Motor neuron (in vitro differentiated cells): ENCODE data around the gene THSD4. TPM values are rescaled to one million over a fixed set of nuclear protein-coding genes. Genes with fewer than 3 reads are reported as not detected.

Experiments used
- ATAC-seq, 8 experiments: fragments of 200-7000 bp; cut with Tn5 transposase; replicated peaks in 6 of 8; 2 replicates each; pipeline ENCODE4 v1.8.0; 2021; ENCODE audit warnings: mild to moderate bottlenecking in 8 of 8, moderate library complexity in 8 of 8
- H3K27ac ChIP-seq, 2 donors: fragments of 250-450 bp; sonication (Bioruptor Pico); 2 replicates each; pipeline ENCODE4 v1.9.0; 2021; ENCODE audit warnings: antibody characterized with exemption in 2 of 2, mild to moderate bottlenecking in 2 of 2, moderate library complexity in 1 of 2
- H3K4me1 ChIP-seq, 2 donors: fragments of 250-450 bp; sonication (Bioruptor Pico); replicated peaks in 1 of 2; 2 replicates each; pipeline ENCODE4 v1.6.1; 2021; ENCODE audit warnings: antibody characterized with exemption in 2 of 2, mild to moderate bottlenecking in 2 of 2, moderate library complexity in 1 of 2
- H3K4me3 ChIP-seq, 5 donors: fragments of 250-450 bp; sonication (Bioruptor Pico); 2 replicates each; pipeline ENCODE4 v1.9.0; 2021; ENCODE audit warnings: antibody characterized with exemption in 5 of 5, mild to moderate bottlenecking in 5 of 5, moderate library complexity in 4 of 5
- WGBS, 10 experiments: fragments of 450-650 bp; shearing (Covaris generic); methylation state at CpG; one replicate each; pipeline ENCODE4 v1.0.0; 2022; 5-methylcytosine and 5-hydroxymethylcytosine counted together
- in situ Hi-C, 9 experiments: fragments of 400-800 bp; cut with MboI; loops; one replicate each; pipeline ENCODE4 v1.15.0; 2021; ENCODE audit warnings: low sequenced_read_pairs in 9 of 9, low pct_unique_long_range_greater_than_20kb in 2 of 9; ENCODE audit not compliant: unreplicated experiment in 9 of 9
- total RNA-seq, 8 experiments: library from RNA; unstranded; fragments of 300-600 nt; gene quantifications; 2 replicates each; pipeline versions ENCODE4 v1.2.3 to v1.2.4, GENCODE V29; 2022

Gene THSD4
- total RNA-seq, 8 experiments from 2014 or later, result 1.3 to 28.4 (median 6.7) TPM

- no peak overlapping the region for H3K27ac ChIP-seq
- no peak overlapping the region for H3K4me3 ChIP-seq
- ATAC-seq, result no peak
- WGBS, 10 experiments, result 40 to 100% (median 92%) methylated on average over 1 to 4 of the region's 7 CpGs; no CpG with 5 or more reads in 3 of the 10 experiments
- in situ Hi-C loops, result no loop called here
- no peaks in the 10 kb centered on the region for H3K4me1 ChIP-seq
These were observed 676.7 kb downstream of the THSD4 start for GRCh38 chr15:71791975-71792374.

GRCh38 chr15:71792521-71792920, 677.2 kb downstream of the THSD4 start:
- no peaks in the 10 kb centered on the region for H3K4me1 ChIP-seq
- in situ Hi-C loops, result no loop called here
- ATAC-seq, result peak in 3 of 8 experiments; percentile 29 to 72 (median 70)
- no peak overlapping the region for H3K27ac ChIP-seq
- WGBS, 10 experiments, result 6 to 94% (median 57%) methylated on average over 2 of the region's 2 CpGs; no CpG with 5 or more reads in 1 of the 10 experiments
- H3K4me3 ChIP-seq, result no peak overlapping the region

GRCh38 chr15:71798641-71799040, 683.4 kb downstream of the THSD4 start:
- WGBS, 10 experiments, result 50 to 100% (median 67%) methylated on average over 1 to 5 of the region's 6 CpGs; no CpG with 5 or more reads in 5 of the 10 experiments
- in situ Hi-C loops, result no loop called here
- H3K4me1 ChIP-seq, result no peaks in the 10 kb centered on the region
- no peak overlapping the region for H3K4me3 ChIP-seq
- no peak for ATAC-seq
- no peak overlapping the region for H3K27ac ChIP-seq

- in situ Hi-C loops, result loop anchor here in 1 of 9 experiments (25.0 kb wide), 1 partner anchor 362 kb away; no protein-coding TSS in a partner anchor
- H3K4me3 ChIP-seq, result no peak overlapping the region
- H3K27ac ChIP-seq, result no peak overlapping the region
- no peak for ATAC-seq
- WGBS, 10 experiments, result 67 to 100% (median 94%) methylated on average over 1 to 3 of the region's 3 CpGs; no CpG with 5 or more reads in 3 of the 10 experiments
- no peaks in the 10 kb centered on the region for H3K4me1 ChIP-seq
These were observed 684.9 kb downstream of the THSD4 start for GRCh38 chr15:71800190-71800589.

GRCh38 chr15:71800835-71801745, 685.8 kb downstream of the THSD4 start:
- Histone ChIP-seq H3K4me1 (no peaks in the 10 kb centered on the region), H3K4me3 (no peak overlapping the region), H3K27ac (no peak overlapping the region)
- in situ Hi-C loops, result loop anchor here in 1 of 9 experiments (25.0 kb wide), 1 partner anchor 361 kb away; no protein-coding TSS in a partner anchor
- 40 to 64% (median 60%) methylated on average over 1 to 14 of the region's 17 CpGs; no CpG with 5 or more reads in 2 of the 10 experiments for WGBS, 10 experiments
- ATAC-seq, result peak; percentile 61 to 91 (median 82)

GRCh38 chr15:71801935-71802655, 686.8 kb downstream of the THSD4 start:
- in situ Hi-C loops, result loop anchor here in 1 of 9 experiments (25.0 kb wide), 1 partner anchor 360 kb away; no protein-coding TSS in a partner anchor
- WGBS, 10 experiments, result 50 to 100% (median 90%) methylated on average over 1 to 21 of the region's 24 CpGs; no CpG with 5 or more reads in 2 of the 10 experiments
- Histone ChIP-seq H3K27ac (no peak overlapping the region), H3K4me3 (no peak overlapping the region), H3K4me1 (peaks cover 5 to 10% of the 10 kb centered on the region in 2 donors)
- ATAC-seq, result no peak

- no peak for ATAC-seq
- WGBS, 10 experiments, result 55 to 96% (median 84%) methylated on average over 1 to 20 of the region's 21 CpGs; no CpG with 5 or more reads in 4 of the 10 experiments
- in situ Hi-C loops, result loop anchor here in 1 of 9 experiments (25.0 kb wide), 1 partner anchor 360 kb away; no protein-coding TSS in a partner anchor
- Histone ChIP-seq H3K4me1 (peaks cover 5 to 13% of the 10 kb centered on the region in 2 donors), H3K27ac (no peak overlapping the region), H3K4me3 (no peak overlapping the region)
These were observed 687.5 kb downstream of the THSD4 start for GRCh38 chr15:71802770-71803169.

GRCh38 chr15:71804226-71804625, 689.0 kb downstream of the THSD4 start:
- ATAC-seq, result no peak
- Histone ChIP-seq H3K27ac (no peak overlapping the region), H3K4me3 (no peak overlapping the region), H3K4me1 (peaks cover 5 to 13% of the 10 kb centered on the region in 2 donors)
- in situ Hi-C loops, result loop anchor here in 1 of 9 experiments (25.0 kb wide), 1 partner anchor 358 kb away; no protein-coding TSS in a partner anchor
- 45 to 100% (median 75%) methylated on average over 2 to 5 of the region's 5 CpGs; no CpG with 5 or more reads in 4 of the 10 experiments for WGBS, 10 experiments

GRCh38 chr15:71804695-71805470, 689.6 kb downstream of the THSD4 start:
- peak in 1 of 8 experiments; percentile 22 for ATAC-seq
- Histone ChIP-seq H3K4me1 (peaks cover 5 to 13% of the 10 kb centered on the region in 2 donors), H3K4me3 (no peak overlapping the region), H3K27ac (no peak overlapping the region)
- 40 to 100% (median 83%) methylated on average over 1 to 5 of the region's 6 CpGs; no CpG with 5 or more reads in 1 of the 10 experiments for WGBS, 10 experiments
- in situ Hi-C loops, result loop anchor here in 1 of 9 experiments (25.0 kb wide), 1 partner anchor 357 kb away; no protein-coding TSS in a partner anchor

- Histone ChIP-seq H3K4me3 (no peak overlapping the region), H3K27ac (no peak overlapping the region), H3K4me1 (peaks cover 5 to 13% of the 10 kb centered on the region in 2 donors)
- peak in 7 of 8 experiments; percentile 28 to 44 (median 37) for ATAC-seq
- in situ Hi-C loops, result loop anchor here in 1 of 9 experiments (25.0 kb wide), 1 partner anchor 356 kb away; no protein-coding TSS in a partner anchor
- WGBS, 10 experiments, result 20 to 100% (median 43%) methylated on average over 1 to 7 of the region's 7 CpGs; no CpG with 5 or more reads in 5 of the 10 experiments
These were observed 691.2 kb downstream of the THSD4 start for GRCh38 chr15:71806452-71806931.

- 30 to 100% (median 83%) methylated on average over 1 to 12 of the region's 15 CpGs; no CpG with 5 or more reads in 3 of the 10 experiments for WGBS, 10 experiments
- H3K27ac ChIP-seq, result no peak overlapping the region
- peaks cover 5 to 13% of the 10 kb centered on the region in 2 donors for H3K4me1 ChIP-seq
- no peak overlapping the region for H3K4me3 ChIP-seq
- peak in 5 of 8 experiments; percentile 12 to 40 (median 29) for ATAC-seq
- in situ Hi-C loops, result loop anchor here in 1 of 9 experiments (25.0 kb wide), 1 partner anchor 355 kb away; no protein-coding TSS in a partner anchor
These were observed 691.9 kb downstream of the THSD4 start for GRCh38 chr15:71807125-71807629.
